Measurements from ENCODE around the gene CHN2.

CHN2 gene

GRCh38 chr7:29424984-29425309 lies 230.4 kb downstream of the CHN2 start:
- TF ChIP-seq TSHZ2 (CRISPR knock-in tag; IDR thresholded peaks at IDR 0.05) = no peak
- TF ChIP-seq CSRNP3 (CRISPR knock-in tag; IDR thresholded peaks at IDR 0.05) = no peak
- TF ChIP-seq PATZ1 (CRISPR knock-in tag; IDR thresholded peaks at IDR 0.05; ENCODE audit: borderline replicate concordance) = no peak
- no peak for TF ChIP-seq ZFP3 (CRISPR knock-in tag; IDR thresholded peaks at IDR 0.05)
- TF ChIP-seq ZNF565 (CRISPR knock-in tag; conservative IDR thresholded peaks at IDR 0.05; ENCODE audit: low read depth) = no peak
- no peak for TF ChIP-seq TOX (CRISPR knock-in tag; IDR thresholded peaks at IDR 0.05; ENCODE audit: borderline replicate concordance)
- no peak for TF ChIP-seq RARB (CRISPR knock-in tag; IDR thresholded peaks at IDR 0.05)
- no peak for TF ChIP-seq ARNTL (CRISPR knock-in tag; IDR thresholded peaks at IDR 0.05; ENCODE audit: borderline replicate concordance, low read depth)
- ATAC-seq = no peak

GRCh38 chr7:29426587-29426986 lies 232.0 kb downstream of the CHN2 start:
- no peak for ATAC-seq
- TF ChIP-seq ESRRG (CRISPR knock-in tag; IDR thresholded peaks at IDR 0.05) = no peak
- TF ChIP-seq OSR1 (CRISPR knock-in tag; IDR thresholded peaks at IDR 0.05) = no peak
- TF ChIP-seq POU6F1 (CRISPR knock-in tag; IDR thresholded peaks at IDR 0.05; ENCODE audit: borderline replicate concordance, low read depth) = no peak
- TF ChIP-seq SNAI2 (CRISPR knock-in tag; IDR thresholded peaks at IDR 0.05) = no peak
- TF ChIP-seq PPARA (CRISPR knock-in tag; IDR thresholded peaks at IDR 0.05; ENCODE audit: borderline replicate concordance) = no peak
- no peak for TF ChIP-seq PATZ1 (CRISPR knock-in tag; IDR thresholded peaks at IDR 0.05; ENCODE audit: borderline replicate concordance)
- TF ChIP-seq CREB5 (CRISPR knock-in tag; IDR thresholded peaks at IDR 0.05; ENCODE audit: low read depth) = no peak
- TF ChIP-seq CSRNP3 (CRISPR knock-in tag; IDR thresholded peaks at IDR 0.05) = no peak
- no peak for TF ChIP-seq ZFP30 (CRISPR knock-in tag; IDR thresholded peaks at IDR 0.05)
- TF ChIP-seq ZNF565 (CRISPR knock-in tag; conservative IDR thresholded peaks at IDR 0.05; ENCODE audit: low read depth) = no peak
- no peak for TF ChIP-seq TSHZ2 (CRISPR knock-in tag; IDR thresholded peaks at IDR 0.05)

All from SK-N-SH treated with all-trans-retinoic acid at 6 μM for 48 hours (cell line).